Measurements from ENCODE around the gene TFAP2D. TPM values are rescaled to one million over a fixed set of nuclear protein-coding genes. Genes with fewer than 3 reads are reported as not detected.

Gene TFAP2D
- total and polyA plus RNA-seq, 8 donors: not detected

DNA sequence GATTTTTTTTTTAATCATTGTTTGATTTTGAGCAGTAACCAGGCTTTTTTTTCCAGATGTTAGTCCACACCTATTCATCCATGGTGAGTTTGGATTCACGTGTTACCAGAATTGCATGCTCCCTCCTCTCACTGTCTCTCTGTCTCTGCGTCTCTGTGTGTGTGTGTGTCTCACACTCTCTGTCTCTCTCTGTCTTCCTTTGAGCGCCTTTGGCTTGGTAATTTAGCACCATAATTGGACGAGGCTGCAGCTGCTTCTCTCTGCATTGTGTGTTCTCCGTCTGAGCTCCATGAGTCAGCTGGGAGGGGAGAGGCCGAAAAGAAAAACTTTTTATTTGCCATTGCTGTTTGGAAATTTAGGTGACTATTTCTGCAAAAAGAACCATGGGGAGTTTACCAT, 108.8 kb downstream of the TFAP2D start:
- Histone ChIP-seq H3K27ac (no peak overlapping the region), H3K27me3 (peaks cover 0 to 65% (median 27%) of the 10 kb centered on the region in 4 donors)
- DNase-seq: no peak

More for the DNA sequence above, 108.8 kb downstream of the TFAP2D start:
- peaks cover 0 to 15% (median 0%) of the 10 kb centered on the region in 3 donors for H3K4me1 ChIP-seq
- no peaks in the 10 kb centered on the region for H3K36me3 ChIP-seq
- no peak for ATAC-seq
- TF ChIP-seq, protein P1, sequence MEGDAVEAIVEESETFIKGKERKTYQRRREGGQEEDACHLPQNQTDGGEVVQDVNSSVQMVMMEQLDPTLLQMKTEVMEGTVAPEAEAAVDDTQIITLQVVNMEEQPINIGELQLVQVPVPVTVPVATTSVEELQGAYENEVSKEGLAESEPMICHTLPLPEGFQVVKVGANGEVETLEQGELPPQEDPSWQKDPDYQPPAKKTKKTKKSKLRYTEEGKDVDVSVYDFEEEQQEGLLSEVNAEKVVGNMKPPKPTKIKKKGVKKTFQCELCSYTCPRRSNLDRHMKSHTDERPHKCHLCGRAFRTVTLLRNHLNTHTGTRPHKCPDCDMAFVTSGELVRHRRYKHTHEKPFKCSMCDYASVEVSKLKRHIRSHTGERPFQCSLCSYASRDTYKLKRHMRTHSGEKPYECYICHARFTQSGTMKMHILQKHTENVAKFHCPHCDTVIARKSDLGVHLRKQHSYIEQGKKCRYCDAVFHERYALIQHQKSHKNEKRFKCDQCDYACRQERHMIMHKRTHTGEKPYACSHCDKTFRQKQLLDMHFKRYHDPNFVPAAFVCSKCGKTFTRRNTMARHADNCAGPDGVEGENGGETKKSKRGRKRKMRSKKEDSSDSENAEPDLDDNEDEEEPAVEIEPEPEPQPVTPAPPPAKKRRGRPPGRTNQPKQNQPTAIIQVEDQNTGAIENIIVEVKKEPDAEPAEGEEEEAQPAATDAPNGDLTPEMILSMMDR (IDR thresholded peaks at IDR 0.05): no peak
- 5 to 6% methylated on average over 6 of the region's 6 CpGs for WGBS, 2 donors
- intact Hi-C loops (cut with DNase I): no loop called here
- H3K4me3 ChIP-seq: no peak overlapping the region
- no peaks in the 10 kb centered on the region for H3K9me3 ChIP-seq
- FAIRE-seq: no peak

Other genes starting within 250 kb of the TFAP2D start
- gene TFAP2B, start 105.3 kb downstream of the TFAP2D start, total RNA-seq: not detected
- not detected for gene TFAP2B, start 105.3 kb downstream of the TFAP2D start, polyA plus RNA-seq

Measured in pancreas (tissue), 10 donors.